Bronchial smooth muscle cell (primary cell): Measurements from ENCODE around the gene PAAF1. TPM values are rescaled to one million over a fixed set of nuclear protein-coding genes. Genes with fewer than 3 reads are reported as not detected.

Source experiments
- total RNA-seq: library from RNA; depleted of rRNA; stranded (reverse); fragments of >200 nt; gene quantifications from 2 replicates; pipeline ENCODE4 v1.2.1, GENCODE V29; 2014

The PAAF1 gene
- 12.3 and 15.5 TPM in 2 replicates for total RNA-seq

GRCh38 chr11:73876424-73877310, at the start of gene PAAF1, which contains the start of gene COA4:
TSS of gene PAAF1 (plus strand) at chr11:73876999. CDS start at chr11:73877022, 23 bp downstream.
TSS of gene COA4 (minus strand) at chr11:73876846. CDS start at chr11:73873378, 3,468 bp downstream.

GRCh38 chr11:73950869-73951710, 74.3 kb downstream of the PAAF1 start, which contains the start of gene DNAJB13:
TSS of gene DNAJB13 (plus strand) at chr11:73951026. CDS start at chr11:73951070, 44 bp downstream.

Other genes starting within 250 kb of the PAAF1 start
- gene PLEKHB1, start 230.4 kb upstream of the PAAF1 start, total RNA-seq: 1.3 and 1.6 TPM in 2 replicates
- 80.4 and 102 TPM in 2 replicates for gene RAB6A, start 115.9 kb upstream of the PAAF1 start, total RNA-seq
- gene MRPL48, start 89.1 kb upstream of the PAAF1 start, total RNA-seq: 29.2 and 32.1 TPM in 2 replicates
- 57.5 and 74.7 TPM in 2 replicates for gene COA4, start 153 bp upstream of the PAAF1 start, total RNA-seq
- gene DNAJB13, start 74.0 kb downstream of the PAAF1 start, total RNA-seq: 0.16 TPM in 1 of 2 replicates, not detected in the other
- 0.09 and 1.9 TPM in 2 replicates for gene UCP2, start 105.8 kb downstream of the PAAF1 start, total RNA-seq
- 0.09 and 0.16 TPM in 2 replicates for gene UCP3, start 132.1 kb downstream of the PAAF1 start, total RNA-seq